GM18909 (cell line): ENCODE measurements around the gene CREB5.

Experiments used
- ATAC-seq: cut with Tn5 transposase; IDR thresholded peaks from one replicate; pipeline ENCODE4 v1.9.1; 2021; ENCODE audit warnings: mild to moderate bottlenecking; ENCODE audit not compliant: unreplicated experiment, poor library complexity

The CREB5 gene

DNA sequence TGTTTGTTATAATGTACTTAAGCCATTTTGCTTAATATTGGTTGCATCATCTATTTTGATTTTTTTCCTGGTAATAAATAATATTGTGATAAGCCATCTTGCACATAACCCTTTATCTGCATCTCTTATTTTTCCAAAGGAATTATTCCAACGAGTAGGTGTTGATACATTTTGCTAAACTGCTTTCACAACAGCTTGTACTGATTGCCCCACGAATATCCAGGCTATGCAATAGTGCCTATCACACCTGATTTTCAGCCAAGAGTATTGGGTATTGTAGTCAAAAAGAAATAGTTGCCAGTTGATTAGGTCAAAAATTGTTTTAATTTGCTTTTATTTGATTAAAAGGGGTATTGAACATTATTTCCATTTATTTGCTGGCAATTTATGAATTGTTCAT lies 20.7 kb downstream of the CREB5 start:
- no peak for ATAC-seq

DNA sequence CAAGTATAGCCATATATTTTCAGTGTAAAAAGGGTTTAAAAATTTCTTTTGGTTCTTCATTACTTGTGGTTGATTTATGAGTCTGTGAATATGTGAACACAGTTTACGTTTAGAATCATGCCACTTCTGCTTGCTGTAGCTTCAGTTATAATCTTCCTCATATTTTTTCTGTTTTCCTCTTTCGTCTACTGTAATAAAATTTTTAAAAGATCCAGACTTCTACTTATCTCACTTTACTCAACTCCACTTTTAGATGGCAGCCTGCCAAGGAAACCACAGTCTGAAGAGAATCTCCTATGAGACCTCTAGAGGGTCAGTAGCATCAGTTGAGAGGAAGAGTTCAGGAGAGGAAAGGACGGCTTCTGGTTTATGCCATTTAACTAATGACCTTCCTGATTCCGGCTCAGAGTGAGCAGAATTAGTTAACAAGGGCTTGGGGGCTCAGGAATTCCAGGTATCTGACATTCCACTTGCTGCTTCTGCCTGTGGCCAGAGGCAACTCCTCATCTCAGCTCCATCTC lies 21.4 kb downstream of the CREB5 start:
- no peak for ATAC-seq

DNA sequence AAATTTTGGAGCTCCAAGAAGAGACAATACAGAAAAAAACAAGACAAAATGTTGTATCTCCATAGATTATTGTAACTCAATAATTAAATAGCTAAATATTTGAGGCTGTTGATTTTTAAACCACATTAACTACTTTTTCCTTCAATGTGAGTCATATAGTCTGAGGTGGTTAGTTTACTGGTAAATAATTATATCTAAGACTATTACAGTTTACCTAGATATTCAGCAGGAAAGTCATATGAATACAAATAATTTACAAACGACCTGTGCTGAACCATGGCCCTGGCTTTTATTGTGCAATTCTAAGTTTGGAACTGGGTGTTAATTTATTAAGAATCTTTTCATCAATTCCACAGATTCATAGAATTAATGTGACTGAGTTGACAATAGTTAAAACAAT lies 22.2 kb downstream of the CREB5 start:
- ATAC-seq: no peak

DNA sequence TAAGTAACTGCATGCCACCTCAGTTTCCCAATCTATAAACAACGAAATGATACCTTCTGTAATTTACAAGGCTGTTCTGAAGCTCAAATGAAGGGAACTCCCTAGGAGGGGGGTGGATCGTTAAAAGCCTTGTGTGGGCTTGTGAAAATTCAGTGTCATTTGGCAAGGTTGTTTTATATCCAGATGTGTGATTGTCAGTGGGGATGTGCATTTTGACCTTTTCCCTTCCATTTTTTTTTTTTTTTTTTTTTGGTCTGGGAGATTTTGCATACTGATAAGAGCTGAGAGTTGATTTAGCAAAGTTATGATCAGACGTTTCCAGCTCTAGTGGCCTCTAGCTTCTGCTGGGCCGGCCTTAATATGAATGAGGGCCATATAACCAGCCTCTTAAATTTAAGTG lies 22.8 kb downstream of the CREB5 start:
- no peak for ATAC-seq

DNA sequence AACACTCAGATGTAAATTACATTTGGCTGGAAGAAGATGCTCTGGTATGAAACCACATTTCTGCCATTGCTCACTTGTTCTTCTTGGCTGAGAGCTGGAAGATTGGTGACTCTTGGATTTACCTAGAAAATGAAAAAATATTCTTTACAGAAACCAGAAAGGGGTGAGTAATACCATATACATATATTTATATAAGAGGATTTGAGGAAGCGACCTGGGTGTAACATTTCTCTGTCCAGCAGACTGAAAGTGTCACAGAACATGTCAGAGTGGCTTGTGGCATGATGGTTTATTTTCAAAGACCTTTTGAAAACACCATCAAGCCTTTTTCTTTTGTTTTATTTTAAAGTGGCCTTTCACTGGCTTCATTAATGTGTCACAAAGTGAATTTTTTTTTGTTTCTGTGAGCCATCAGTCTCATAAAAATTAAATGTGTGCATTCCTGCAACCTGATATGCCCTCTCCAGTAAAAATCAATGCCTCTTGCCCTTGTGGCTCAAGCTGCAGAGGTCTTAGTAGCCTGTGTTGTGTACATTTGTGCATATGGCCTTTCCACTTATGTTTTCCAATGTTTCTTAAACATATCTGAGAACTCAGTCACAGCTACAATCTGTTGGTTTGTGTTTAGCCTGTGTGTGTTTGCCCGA lies 23.5 kb downstream of the CREB5 start:
- ATAC-seq: no peak

DNA sequence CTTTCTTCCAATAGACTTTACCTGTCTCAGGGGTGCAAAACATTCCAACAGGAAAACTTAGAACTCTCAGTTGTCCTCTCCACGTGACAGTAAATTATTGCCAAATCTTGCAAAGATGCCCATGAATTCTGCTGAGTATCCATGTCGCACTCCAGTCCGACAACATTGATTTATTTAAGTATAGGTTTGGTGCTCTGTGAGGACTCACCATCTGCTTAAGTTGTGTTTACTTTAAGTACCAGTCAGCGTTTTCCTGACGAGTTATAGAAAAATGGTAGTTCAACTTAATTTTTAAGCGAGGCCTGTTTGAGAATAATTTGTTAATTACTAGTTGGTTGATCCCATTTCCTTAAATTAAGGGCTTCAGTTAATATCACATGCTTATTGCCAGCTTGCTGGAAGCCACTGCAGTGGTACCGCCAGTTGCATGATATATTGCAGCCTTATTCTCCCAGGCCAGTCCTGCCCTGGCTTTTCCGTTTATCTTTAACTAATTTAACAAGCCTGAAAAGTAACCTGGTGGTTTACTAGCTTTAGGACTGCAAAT lies 27.8 kb downstream of the CREB5 start:
- no peak for ATAC-seq

DNA sequence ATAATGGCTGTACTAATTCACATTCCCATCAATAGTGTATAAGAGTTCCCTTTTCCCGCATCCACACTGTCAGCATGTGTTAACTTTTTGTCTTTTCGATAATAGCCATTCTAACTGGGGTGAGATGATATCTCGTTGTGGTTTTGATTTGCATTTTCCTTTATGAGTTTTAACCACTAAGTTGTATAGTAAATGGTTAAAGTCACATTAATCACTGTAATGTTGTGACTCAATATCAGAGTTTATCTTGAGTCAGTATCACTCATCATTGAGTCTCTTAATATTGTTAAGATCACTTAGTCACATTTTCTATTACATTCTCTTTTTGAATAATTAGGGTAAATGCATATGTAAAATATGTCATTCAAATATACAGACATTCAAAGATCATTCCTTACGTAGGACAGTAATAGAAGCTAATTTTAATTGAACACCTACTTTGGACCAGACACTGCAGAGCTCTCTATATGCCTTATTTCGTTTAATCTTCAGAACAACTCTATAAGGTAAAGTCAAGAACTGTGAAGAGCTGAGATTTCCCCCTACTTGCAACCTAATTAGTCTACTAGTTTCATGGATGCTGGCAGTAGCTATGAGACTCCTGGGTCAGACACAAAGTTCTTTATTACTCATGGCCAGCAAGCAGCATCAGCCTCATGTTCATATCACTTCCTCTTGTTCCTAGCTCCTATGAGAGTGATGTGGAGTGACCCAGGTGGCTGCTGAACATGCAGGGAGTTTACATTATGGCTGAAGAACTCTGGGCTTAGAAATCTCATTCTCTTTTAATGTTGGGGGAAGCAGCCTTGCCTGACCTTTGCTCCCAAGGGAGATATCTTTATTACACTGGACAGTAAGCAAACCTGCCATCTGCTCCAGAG lies 30.5 kb downstream of the CREB5 start:
- ATAC-seq: no peak

DNA sequence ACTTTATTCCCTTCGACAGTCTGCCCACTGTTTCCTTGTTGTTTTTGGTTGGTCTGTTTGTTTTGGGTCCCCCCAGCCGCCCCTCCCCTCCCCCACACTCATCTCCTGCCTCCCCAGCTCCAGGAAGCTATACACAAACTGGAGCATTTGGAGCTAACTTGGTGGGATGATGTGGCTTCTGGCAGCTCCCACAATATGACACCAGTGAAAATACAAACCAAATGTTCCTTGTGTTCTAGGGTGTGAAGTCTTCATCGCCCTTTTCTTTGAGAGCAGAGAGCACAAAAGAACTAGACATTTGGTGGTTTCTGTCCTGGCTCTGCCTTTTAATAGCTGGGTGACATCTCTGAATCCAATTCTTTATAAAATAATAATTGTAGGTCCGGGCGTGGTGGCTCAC lies 33.8 kb downstream of the CREB5 start:
- no peak for ATAC-seq

DNA sequence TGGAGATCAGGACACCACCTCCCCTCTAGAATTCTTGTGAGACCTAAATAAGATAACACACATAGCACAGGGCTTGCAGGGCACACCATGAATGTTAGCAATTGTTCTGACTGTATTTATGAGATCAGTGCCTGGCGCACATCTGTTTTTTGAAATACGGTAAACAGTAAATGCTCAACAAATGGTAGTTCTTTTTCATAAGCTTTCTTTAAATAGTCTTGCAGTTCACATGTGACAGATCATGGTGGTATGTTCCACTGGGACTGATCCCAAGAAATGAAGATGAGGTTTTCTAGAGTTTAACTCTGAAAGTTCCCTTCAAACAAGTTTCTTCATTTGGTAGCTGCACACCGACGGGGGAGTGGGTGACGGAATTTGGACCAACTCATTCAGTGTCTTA lies 34.8 kb downstream of the CREB5 start:
- no peak for ATAC-seq

DNA sequence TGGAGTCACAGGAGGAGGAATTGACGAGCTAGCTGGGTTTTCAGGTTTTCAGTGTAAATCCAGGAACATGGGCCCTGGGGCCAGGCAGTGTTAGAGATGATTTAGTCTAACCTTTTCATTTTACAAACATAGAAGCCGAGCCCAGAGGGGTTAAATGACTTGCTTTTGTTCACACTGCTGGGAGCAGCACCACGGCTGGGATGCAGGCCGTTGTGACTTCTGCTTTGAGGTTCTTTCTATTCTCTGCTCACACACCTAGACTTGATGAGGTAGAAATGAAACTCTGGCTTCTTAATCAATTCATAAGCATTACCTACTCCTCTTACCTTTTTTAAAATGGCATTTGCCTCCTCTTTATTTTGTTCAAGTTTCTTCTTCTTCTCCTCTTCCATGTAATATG lies 36.4 kb downstream of the CREB5 start:
- ATAC-seq: no peak

DNA sequence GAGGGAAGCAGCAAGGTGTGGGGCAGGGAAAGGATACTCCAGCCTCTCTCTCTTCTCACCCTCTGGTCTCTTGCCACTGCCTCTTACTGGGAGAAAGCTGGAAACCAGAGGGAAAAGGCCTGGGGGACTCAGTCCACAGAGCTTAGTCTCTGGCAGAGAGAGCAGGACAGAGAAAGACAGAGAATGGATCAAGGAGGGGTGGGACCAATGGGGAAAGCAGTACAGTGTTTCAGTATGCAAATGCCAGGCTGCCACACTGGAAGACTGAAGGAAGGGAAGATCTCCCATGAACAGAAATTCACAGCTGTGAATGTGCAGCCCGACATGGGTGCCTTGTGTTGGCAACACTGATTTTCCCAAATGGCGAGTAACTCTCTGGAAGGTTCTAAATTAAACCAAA lies 40.4 kb downstream of the CREB5 start:
- ATAC-seq: no peak

DNA sequence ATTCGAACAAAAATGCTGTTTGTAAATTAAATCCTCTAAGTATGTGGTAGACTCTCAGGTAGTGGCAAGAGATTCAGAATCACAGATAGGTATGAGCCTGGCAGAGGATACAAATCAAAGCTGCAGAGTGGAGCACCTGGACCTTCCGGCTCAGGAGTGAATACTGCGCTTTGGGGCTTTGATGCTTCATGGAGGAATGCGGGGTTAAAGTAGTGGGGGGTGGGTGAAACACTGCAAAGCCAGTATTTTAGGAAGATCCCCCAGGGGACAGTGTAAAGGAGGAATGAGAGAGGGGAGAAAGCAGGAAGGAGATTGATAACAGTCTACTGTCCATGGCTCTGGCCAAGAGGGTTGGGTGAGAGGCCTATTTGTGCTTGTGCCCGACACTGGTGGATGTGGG lies 43.2 kb downstream of the CREB5 start:
- ATAC-seq: no peak

DNA sequence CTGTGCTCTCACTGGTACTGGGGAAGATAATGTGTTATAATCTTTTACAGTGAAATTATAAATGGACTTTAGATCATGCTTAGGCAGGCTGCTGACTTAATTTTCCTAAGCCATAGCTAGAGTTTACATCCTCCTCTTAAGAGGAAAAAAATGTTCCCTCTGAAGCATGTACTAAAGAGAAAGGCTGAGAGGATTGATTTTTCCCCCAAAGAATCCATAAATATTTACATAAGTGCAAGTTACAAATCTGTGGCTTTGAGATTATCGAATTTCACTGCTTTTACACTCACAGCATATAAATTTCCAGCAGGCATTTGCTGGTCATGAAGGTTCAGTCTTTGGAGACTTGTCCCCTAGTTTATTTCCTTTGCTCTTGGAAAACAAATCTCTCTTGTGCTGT lies 43.7 kb downstream of the CREB5 start:
- ATAC-seq: no peak

DNA sequence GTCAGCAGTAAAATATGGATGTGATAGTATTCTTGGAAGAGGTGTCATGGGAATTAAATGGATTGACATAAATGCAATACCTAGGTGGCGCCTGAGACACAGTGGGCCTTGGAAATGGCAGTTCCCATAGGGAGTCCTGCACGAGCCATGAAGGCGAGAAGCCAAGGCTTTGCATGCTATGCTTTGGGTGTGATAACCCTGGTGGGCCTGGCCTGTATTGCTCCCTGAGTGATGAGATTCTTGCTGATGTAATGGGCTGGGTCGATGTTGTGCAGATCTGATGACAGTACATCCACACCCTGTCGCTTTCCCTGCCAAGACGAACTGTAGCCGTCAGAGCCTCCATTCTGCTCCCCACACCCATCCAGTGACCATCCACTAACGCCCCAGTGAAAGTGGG lies 46.4 kb downstream of the CREB5 start:
- ATAC-seq: no peak

DNA sequence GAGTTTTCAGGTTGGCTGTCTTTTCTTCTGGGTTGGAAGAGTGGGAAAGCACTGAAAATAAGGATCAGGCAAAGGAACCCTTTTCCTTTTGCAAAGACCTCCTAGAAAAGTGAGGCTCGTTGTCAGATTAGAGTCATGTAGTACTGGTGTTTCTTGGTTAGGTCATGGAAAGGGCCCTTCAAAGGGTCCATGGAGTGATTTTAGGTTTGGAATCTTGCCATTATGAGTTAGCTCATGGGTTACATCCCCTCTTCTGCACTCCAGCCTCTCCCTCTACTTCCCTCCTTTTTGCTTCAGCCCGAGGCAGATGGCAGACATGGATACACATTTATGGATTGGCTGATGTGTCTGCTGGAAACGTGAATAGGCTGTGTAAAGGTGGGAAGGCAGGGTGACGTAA lies 47.0 kb downstream of the CREB5 start:
- no peak for ATAC-seq

DNA sequence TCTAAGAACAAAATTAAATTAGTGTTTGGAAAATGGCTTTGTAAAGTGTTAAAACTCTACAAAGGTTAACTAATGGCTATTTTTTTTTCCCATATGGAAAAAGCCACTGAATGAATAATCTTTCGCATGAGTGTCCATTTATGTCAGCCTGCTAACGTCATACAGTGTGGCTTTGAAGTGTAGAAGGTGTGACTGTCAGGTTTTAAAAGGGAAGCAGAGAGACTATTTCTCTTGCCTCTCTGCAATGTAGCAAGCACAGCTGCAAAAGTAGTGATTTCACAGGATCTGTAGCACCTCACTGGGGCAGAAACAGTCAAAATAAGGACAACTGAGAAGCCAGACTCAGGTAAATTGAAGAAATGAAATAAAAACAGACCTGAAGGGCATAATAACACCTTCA lies 53.4 kb downstream of the CREB5 start:
- ATAC-seq: no peak

DNA sequence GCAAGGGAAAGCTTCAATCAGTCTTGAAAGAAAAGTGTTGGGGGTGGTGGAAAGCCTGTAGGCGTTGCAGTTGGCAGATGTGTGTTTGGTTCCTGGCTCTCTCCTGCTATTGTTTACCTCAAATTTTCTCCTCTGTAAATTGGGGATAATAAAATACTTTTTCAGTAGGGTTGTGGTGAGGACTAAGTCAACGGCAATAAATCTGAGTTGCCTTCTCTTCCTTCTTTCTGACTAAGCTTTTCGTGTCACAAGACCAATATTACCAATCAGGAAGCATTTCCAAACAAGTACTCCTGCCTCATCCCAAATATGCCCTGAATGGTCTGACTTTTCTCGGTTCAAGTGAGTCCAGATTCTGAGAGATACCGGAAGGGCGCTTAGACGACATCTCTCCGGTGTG lies 54.0 kb downstream of the CREB5 start:
- no peak for ATAC-seq

DNA sequence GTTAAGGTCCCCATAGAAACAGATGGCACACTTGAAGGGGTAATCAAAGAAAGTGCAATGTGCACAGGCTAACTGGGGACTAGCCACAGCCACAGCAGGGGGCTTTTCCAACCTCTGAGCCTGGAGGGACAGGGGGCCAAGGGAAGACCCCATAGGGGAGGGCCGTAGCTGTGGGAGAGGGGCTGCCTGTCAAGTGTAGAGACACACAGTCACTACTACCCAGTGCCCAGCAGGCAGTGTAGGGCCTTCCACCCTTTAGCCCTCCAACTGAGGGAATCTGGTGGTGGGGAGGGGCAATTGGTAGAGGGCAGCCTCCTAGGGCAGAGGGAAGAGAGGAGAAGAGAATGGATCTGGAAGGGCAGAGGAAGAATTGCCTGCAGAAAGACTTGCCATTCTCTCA lies 54.6 kb downstream of the CREB5 start:
- ATAC-seq: no peak

DNA sequence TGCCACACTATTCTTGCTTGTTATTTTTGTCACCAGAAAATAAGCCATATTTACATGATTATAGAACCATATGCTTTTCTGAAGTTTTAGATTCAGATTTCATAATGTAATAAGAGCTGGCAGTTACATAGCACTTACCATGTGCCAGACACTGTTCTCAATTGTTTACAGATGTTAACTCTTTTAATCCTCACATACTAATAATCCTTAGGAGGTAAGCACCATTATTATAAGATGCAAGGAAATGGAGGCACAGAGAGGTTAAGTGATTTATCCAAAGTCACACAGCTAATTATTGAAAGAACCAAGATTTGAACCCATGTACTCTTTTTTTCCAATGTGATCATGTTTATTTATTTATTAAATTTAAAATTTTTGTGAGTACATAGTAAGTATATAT lies 57.2 kb downstream of the CREB5 start:
- no peak for ATAC-seq

DNA sequence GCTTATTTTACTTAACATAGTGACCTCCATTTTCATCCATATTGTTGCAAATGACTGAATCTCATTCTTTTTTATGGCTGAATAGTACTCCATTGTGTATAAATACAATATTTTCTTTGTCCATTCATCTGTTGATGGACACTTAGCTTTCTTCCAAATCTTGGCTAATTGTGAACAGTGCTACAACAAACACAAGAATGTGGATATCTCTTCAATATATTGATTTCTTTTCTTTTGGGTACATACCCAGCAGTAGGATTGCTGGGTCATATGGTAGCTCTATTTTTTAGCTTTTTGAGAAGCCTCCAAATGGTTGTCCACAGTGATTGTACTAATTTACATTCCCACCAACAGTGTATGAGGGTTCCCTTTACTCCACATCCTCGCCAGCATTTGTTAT lies 58.0 kb downstream of the CREB5 start:
- no peak for ATAC-seq

DNA sequence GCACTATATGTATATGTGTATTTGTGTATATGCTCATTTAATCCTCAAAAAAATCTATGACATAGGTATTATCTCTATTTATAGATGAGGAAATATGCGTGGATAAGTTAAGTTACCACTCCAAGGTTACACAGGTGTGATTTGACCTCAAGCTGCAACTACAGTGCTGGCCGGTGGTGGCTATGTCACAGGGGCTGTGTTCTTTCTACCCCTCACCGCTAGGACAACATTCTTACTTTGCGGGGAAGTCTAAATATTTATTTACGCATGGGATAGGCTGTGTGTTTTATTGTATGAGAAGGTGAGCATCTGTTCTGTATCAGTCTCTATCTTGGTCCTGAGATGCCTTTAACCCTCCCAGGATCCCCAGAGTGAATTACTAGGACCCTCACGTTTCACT lies 60.0 kb downstream of the CREB5 start:
- ATAC-seq: no peak
